GM19455 (cell line): Measurements from ENCODE around the gene KIF6.
"Not testable (repeated sequence)": the region's sequence is repeated elsewhere in the genome, so short reads cannot be mapped to it uniquely, and the experiment has no call there.

Experiments used
- ATAC-seq: cut with Tn5 transposase; IDR thresholded peaks from one replicate; pipeline ENCODE4 v1.9.1; 2021; ENCODE audit not compliant: unreplicated experiment

KIF6 gene

DNA sequence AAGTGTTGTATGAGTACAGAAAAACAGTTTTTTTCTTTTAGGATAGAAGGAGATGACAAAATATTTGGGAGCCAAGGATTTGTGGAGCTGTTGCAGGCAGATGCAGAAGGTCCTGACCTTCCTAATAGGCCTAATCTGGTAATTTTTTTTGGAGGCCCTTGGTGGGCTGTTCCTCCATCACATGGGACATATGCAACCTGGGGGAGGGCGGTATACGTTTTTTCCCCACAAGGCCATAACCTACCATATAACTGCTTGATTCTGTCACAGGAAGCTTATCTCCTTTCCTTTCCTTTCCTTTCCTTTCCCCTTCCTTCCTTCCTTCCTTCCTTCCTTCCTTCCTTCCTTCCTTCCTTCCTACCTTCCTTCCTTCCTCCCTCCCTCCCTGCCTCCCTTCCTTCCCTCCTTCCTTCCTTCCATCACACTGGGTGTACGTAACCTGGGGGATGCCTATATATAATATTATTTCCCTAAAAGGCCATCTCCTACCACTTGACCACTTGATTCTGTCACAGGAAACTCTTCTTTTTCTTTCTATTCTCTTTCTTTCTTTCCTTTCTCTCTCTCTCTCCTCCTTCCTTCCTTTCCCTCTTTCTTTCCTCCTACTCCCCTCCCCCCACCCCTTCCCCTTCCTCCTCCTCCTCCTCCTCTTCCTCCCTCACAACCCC lies 217.7 kb downstream of the KIF6 start:
- no peak for ATAC-seq

DNA sequence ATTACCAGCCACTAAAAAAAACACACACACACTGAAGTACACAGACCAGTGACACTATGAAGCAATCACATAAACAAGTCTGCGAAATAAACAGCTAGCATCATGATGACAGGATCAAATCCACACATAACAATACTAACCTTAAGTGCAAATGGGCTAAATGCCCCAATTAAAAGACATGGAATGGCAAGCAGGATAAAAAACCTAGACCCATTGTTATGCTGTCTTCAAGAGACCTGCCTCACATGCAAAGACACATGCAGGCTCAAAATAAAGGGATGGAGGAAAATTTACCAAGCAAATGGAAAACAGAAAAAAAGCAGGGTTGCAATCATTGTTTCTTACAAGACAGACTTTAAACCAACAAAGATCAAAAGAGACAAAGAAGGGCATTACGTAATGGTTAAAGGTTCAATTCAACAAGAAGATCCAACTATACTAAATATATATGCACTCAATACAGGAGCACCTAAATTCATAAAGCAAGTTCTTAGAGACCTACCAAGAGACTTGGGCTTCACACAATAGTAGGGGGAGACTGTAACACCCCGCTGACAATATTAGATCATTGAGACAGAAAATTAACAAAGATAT lies 222.7 kb downstream of the KIF6 start:
- ATAC-seq: not testable (repeated sequence)

DNA sequence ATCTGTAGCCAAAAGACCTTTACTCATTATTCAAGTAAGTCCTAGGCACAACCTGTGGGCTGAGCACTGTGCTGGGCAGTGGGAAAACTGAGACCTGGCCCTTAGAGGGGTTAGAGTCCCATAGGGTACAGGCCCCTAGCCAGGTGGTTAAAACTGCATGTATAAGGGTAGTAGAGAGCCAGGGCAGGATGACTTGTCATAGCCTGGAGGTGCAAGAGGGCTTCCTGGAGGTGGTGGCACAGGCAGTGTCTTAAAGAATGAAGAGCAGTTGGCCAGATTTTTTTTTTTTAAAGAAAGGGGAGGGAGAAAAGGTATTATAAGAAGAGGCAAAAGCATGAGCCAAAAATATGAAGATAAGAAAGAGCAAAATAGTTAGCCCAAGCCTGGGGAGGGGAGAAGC lies 226.2 kb downstream of the KIF6 start:
- no peak for ATAC-seq

DNA sequence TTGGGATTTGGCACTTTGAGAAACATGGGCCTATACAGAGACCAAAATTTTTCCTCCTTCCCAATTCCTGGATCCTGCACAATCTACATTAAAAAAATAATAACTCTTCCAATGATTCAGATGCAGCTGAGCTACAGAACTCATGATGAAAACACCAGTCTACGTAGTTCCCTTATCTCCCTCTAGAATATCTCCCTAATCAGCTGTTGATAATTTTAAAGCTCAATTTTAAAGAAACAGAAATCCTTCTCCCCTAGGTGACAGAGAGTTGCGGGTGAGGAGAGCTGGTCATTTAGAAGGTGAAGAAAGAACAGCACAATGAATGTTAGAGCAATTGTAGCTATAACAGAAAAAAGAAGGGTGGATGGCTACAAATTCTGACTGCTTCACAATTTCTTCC lies 227.1 kb downstream of the KIF6 start:
- no peak for ATAC-seq

DNA sequence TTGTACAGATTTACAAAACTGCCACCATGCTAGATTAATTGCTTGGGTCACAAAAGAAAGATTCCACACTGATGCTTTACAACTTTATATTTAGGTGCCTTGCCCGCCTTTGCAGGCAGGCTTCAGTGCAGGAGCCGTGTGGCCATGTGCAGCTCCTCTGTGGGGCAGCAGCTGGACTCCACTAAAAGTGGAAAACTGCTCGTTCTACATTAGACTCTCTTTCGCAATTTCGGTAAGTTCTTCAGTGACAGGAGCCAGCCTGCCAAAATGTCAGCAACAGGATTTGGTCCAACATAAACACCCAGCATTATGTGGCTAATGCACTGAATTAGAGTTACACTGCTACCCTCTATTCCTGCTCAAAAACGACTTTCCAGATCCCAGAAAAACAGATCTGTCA lies 228.3 kb downstream of the KIF6 start:
- no peak for ATAC-seq

DNA sequence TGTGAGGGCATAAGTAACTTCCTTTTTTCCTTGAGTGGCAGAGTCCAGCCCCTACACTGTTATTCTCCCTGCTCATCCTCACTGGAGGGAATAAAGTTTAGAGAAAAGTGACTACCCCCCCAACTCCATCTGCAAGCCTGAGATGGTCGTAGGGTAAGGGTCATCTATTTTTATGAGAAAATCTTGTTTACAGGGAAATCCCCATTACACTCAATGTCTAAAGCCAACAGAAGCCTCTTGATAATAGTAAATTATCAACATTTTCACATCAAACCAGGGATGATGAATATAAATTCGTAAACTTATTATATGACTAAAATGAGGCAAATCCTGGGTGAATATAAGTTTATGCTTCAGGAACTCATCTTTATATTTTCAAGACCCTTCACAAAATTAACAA lies 228.8 kb downstream of the KIF6 start:
- ATAC-seq: no peak

DNA sequence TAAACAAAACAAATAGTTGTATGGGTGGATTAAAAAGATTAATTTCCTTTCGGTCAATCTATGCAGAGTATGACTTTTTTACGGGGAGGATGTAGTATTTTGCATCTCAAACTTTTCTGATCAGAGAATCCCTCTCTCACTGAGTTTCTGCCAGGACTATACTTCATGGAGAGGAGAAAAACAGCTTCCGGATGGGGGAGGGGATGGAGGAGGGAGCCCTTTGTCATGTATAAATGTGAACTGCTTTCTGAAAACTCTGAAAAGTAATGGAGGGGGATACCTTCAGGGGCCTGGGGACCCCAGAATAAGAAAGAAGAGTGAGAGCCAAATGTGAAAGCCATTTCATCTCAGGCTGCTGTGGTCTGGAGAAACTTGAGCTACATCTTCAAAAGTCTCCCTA lies 229.6 kb downstream of the KIF6 start:
- ATAC-seq: no peak

DNA sequence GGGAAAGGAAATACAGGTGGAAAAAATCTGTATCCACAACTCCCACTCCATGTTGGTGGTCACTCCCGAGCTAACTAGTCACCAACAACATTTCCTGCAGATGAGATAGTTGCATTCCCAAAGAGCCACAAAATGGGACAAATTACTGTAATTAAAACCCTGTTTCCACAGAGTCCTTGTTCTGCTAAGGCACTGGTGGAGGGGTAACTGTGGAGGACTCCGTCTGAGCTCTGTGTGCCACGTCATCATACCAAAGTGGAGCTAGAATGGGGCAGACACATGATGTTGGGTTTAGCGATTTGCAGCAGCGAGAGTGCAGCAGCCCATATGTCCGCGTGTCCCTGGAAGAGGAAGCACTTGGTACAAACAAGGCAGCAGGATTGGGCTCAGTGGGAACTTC lies 230.2 kb downstream of the KIF6 start:
- no peak for ATAC-seq

DNA sequence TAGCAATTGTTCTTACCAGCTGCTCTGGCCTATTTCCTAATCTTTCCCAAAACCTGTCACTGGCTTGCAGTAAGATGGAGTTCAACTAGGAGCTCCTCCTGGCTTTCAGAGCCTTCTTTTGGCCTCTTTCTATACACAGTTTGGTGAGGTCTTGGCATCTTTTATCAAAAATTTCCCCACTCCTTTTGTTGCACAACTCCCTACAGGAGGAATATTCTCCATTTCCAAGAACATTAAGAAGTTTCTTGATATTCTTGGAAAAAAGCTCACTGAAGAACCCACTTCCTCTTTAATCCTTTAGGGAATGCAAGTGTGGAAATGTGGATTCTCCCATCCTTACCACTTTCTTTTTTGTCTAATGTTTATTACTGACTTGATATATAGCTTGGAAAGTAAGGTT lies 231.4 kb downstream of the KIF6 start:
- no peak for ATAC-seq

DNA sequence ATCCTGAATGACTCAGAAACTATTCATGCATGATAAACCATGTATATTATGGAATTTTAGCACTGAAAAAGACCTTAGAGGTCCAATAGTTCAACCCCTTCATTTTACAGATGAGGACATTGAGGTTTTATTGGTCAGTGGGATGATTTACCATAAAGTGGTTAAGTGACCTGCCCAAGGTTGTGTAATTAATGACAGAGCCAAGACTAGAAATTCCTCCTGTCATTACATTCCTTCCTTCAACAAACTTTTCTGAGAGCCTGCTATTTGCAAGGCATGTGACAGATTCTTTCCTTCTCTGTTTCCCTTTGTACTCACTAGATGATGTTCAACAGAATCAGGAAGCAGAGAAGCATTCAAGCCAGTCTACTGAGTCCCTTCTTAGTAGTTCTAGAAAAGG lies 232.0 kb downstream of the KIF6 start:
- no peak for ATAC-seq

DNA sequence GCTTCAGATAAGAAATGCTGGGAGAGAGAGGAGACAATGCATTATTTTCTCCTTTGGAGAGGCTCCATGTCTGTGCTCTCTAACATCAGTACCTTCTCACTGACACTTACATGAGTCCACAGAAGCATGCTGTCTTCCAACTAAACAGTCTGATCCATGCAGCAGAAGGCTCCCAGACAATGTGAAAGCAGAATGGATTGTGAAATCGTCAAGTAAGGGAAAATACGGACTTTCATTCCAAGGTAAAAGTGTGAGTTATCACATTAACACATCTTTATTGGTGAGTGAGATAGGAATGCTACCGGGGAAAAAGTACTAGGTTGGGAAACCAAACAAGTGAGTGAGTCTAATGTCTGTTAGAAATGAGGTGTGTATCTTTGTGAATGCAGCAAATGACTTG lies 235.1 kb downstream of the KIF6 start:
- ATAC-seq: no peak

DNA sequence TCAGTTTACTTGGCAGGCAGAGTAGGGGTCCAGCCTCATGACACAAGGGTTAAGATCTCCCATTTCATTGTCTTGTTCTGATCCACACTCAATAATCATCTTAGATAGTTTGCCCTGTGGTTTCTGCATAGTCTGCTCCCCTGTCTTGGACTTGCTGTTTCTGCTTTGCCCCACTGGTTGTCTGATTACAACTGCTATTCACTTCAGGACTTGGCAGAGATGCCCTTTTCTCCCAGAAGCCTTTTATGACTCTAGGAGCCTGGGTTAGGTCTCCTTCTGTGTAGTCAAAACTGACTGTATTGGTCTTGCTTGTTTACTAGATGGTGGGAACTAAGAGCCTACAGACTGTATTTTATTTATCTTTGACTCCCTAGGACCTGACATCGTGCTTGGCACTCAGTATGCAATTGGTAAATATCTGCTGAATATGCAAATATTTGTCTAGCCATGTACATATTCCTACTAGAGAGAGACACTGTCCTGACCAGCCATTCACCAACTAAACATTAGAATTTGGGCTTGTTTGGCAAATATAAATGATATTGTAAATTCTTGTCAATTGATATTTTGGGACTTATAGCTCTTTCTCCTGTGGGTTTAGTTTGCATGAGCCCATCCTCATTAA lies 236.8 kb downstream of the KIF6 start:
- ATAC-seq: no peak

DNA sequence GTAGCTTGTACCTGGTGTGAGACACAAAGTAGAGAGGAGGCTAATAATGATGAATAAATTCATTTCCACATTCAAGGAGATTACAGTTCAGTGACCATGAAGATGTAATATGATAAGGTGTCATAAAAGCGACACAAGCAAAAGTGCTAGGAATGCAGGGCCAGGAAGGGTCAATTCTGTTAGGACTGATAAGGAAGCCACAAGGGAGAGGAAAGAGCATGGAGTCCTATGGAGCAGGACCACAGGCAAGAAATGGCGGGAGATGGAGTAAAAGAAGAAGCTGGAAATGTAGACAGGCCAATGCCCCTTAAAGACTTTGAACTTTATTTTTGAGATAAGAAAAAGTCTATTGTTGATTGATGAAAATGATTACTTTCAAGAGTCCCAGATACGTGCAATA lies 240.9 kb downstream of the KIF6 start:
- no peak for ATAC-seq

DNA sequence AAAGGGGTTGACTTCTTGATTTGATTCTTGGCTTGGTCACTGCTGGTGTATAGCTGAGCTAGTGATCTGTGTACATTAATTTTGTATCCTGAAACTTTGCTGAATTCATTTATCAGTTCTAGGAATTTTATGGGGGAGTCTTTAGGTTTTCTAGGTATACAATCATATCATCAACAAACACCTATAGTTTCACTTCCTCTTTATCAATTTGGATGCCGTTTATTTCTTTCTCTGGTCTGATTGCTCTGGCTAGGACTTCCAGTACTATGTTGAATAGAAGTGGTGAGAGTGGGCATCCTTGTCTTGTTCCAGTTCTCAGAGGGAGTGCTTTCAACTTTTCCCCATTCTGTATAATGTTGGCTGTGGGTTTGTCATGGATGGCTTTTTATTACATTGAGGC lies 245.4 kb downstream of the KIF6 start:
- not testable (repeated sequence) for ATAC-seq

DNA sequence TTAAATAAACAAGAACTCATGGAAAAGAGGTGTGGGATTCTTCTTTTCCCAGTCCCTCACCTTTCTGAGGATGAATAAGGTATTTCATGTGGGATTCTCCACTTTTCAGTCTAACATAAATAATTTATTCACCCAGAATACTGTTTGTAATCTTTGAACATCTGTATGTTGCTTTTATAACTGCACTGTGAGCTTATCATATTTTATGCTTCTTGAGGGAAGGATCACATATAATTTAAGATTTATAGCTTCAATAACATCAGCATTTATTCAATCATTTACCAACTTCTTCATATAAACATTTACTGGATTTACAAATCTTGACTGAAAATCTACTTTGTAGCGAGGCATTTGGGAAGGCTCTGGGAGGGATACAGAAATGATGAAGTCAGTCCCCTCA lies 248.5 kb downstream of the KIF6 start:
- no peak for ATAC-seq

DNA sequence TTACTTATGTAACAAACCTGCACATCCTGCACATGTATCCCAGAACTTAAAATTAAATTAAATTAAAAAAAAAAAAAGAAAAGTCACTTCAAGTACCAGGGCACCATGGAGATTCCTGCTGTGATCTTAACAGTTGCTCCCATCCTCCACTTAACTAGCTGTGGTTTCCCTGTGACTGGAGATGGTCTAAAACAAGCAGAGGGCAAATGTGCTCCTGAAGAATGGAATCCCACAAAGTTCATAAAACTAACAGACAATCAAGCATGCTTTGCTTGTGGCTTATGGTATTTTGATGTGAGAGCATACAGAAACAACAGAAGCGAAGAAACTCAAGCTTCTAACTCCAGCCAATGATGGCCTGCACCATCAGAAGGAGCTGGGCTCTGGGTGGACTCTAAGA lies 249.1 kb downstream of the KIF6 start:
- ATAC-seq: no peak

DNA sequence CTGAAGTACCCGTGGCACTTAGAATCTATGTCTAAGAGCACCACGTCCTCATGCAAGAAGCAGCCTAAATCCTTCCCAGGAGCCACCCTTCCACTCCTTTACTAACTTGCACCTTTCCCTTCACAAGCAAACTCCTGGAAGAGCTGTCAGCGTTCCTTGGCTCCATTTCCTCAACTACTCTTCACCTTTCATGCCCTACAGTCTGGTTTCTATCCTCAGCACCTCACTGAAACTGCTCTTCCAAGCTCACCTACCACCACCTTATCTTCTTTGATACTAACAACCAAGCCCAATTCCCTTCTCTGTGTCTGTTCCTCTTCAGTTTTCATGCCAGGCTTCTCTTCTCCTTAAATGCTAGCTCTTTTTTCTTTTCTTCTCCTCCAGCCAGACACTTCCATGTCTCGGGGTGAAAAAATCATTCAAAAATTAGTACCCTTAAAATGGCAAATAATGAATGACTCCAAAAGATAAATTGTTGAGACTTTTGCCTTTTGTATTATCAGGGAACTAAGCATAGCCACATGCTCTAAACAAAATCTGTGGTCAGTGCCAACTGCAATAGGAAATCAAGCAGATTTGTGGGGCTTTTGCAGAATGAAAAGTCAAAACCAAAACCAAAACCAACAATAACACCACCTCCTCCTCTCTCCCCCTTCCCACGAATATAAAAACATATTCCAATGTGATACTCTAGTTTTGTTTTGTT lies 253.1 kb downstream of the KIF6 start:
- no peak for ATAC-seq

DNA sequence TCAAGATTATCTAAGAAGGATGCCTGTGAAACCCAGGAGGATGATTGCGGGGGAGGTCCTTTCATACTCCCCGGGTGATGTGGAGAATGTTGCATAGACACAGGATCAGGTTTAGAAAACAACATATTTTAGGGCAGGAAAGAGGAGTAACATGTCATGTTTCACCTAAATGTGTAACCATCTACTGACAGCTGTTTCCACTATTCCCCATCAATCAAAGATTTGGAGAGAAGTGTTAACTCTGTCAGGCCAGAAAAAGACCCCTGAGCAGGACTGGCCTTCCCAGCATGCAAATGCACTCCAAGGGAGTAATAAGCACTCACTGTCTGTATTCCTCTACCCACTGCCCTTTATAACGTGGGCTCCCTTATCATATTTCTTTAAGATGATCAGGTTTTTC lies 254.7 kb downstream of the KIF6 start:
- ATAC-seq: no peak

DNA sequence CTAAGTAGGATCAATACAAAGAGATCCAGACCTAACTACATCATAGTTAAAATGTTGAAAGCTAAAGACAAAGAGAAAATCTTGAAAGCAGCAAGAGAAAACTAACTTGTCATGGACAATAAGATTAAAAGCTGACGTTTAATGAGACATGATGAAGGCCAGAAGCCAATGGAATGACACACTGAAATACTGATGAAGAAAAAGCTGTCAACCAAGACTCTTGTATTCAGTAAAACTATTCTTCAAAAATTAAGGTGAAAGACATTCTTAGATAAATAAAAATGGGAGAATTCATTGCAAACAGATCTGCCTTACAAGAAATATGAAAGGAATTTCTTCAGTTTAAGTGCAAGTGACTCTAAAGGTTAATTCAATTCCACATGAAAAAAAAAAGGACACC lies 256.8 kb downstream of the KIF6 start:
- ATAC-seq: no peak

DNA sequence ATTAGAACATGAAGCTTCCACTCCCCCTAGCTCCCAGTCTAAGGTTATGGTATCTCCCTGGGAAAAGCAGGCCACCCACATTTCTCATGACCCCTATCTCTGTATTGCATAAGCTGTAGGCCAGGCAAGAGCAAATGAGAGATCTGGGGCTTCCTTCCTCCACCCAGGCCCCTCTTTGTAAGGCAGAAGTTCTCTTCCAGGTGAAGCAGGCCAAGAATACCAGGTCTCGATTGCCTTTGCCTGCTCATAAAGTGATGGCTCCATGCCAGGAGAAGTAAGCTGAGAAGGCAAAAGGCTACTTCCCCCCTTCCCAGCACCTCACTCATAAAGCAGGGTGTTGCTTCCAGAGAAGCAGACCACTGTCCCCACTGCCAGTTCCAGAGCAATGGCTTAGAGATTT lies 258.6 kb downstream of the KIF6 start:
- no peak for ATAC-seq

DNA sequence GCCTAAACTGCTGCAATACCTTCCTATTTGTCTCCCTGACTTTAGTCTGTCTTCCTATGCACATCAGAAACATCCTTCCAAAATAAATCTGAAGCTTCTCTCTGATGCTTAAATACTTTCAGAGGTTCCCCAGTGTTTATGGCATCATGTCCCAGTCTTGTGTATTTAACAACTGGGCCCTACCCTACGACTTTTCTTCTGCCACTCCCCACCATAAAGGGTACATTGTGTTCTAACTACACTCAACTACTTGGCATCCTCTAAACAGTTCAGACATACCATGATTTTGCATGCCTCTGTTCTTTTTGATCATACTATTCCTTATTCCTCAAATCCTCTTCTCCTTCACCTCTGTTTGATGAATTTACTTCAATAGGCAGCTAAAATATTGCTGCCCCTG lies 259.7 kb downstream of the KIF6 start:
- no peak for ATAC-seq

DNA sequence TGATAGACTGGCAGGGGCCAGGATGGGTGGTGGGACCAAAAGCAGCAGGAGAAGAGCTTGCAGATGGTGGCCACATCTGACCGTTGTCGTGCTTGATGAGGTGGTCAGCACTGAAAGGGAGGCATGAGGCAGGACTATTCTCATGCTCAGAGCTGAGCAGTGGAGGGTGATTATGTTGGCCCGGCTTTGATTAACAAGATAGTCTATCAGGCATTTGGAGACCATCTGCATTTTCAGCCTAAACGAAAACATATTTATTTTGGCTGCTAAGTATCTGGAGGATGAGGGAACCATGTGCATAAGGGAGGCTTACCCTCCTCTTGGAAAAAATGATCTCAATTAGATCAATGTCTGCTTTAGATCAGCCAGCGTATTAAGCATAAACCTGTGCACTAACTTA lies 261.1 kb downstream of the KIF6 start:
- no peak for ATAC-seq
